ENCODE measurements around the gene CCDC159.
"Not testable (repeated sequence)": the region's sequence is repeated elsewhere in the genome, so short reads cannot be mapped to it uniquely, and the experiment has no call there.

CCDC159 gene

GRCh38 chr19:11346104-11346940 is at the start of gene CCDC159, which contains the start of gene TMEM205:
Gene CCDC159, plus strand, starts transcription at chr19:11346519. Its CDS starts 88 bp downstream, at chr19:11346607.
Gene TMEM205, minus strand, starts transcription at chr19:11346268. Its CDS starts 649 bp downstream, at chr19:11345619.
- peak; percentile 97 for DNase-seq (ENCODE audit: low spot score)

GRCh38 chr19:11299946-11300810 is 46.1 kb upstream of the CCDC159 start:
- DNase-seq (ENCODE audit: low spot score) = no peak

- DNase-seq (ENCODE audit: low spot score) = no peak
These were observed 45.6 kb upstream of the CCDC159 start for GRCh38 chr19:11300811-11301120.

- no peak for DNase-seq (ENCODE audit: low spot score)
These were observed 41.4 kb upstream of the CCDC159 start for GRCh38 chr19:11304936-11305335.

GRCh38 chr19:11306337-11306736 is 40.0 kb upstream of the CCDC159 start:
- DNase-seq (ENCODE audit: low spot score) = no peak

- not testable (repeated sequence) for DNase-seq (ENCODE audit: low spot score)
These were observed 25.9 kb upstream of the CCDC159 start for GRCh38 chr19:11320278-11320995.

GRCh38 chr19:11321191-11322126 is 24.9 kb upstream of the CCDC159 start:
- no peak for DNase-seq (ENCODE audit: low spot score)

GRCh38 chr19:11322269-11323024 is 23.9 kb upstream of the CCDC159 start:
- no peak for DNase-seq (ENCODE audit: low spot score)

GRCh38 chr19:11323601-11324078 is 22.7 kb upstream of the CCDC159 start:
- no peak for DNase-seq (ENCODE audit: low spot score)

- DNase-seq (ENCODE audit: low spot score) = peak; percentile 71
These were observed 22.1 kb upstream of the CCDC159 start for GRCh38 chr19:11324079-11324661.

GRCh38 chr19:11324748-11325389 is 21.4 kb upstream of the CCDC159 start:
- DNase-seq (ENCODE audit: low spot score) = no peak

- DNase-seq (ENCODE audit: low spot score) = no peak
These were observed 20.8 kb upstream of the CCDC159 start for GRCh38 chr19:11325544-11325943.

GRCh38 chr19:11330127-11330526 is 16.2 kb upstream of the CCDC159 start:
- no peak for DNase-seq (ENCODE audit: low spot score)

GRCh38 chr19:11331502-11331901 is 14.8 kb upstream of the CCDC159 start:
- DNase-seq (ENCODE audit: low spot score) = no peak

GRCh38 chr19:11332822-11333221 is 13.5 kb upstream of the CCDC159 start:
- no peak for DNase-seq (ENCODE audit: low spot score)

- DNase-seq (ENCODE audit: low spot score) = not testable (repeated sequence)
These were observed 12.5 kb upstream of the CCDC159 start for GRCh38 chr19:11333838-11334237.

- no peak for DNase-seq (ENCODE audit: low spot score)
These were observed 10.7 kb upstream of the CCDC159 start for GRCh38 chr19:11335449-11336146.

- DNase-seq (ENCODE audit: low spot score) = no peak
These were observed 9.2 kb upstream of the CCDC159 start for GRCh38 chr19:11337080-11337479.

- DNase-seq (ENCODE audit: low spot score) = no peak
These were observed 8.2 kb upstream of the CCDC159 start for GRCh38 chr19:11338121-11338520.

All from HuH-7.5 (cell line).